Measurements from ENCODE around the gene MEN1. TPM values are rescaled to one million over a fixed set of nuclear protein-coding genes. Genes with fewer than 3 reads are reported as not detected.
"Not testable (repeated sequence)": the region's sequence is repeated elsewhere in the genome, so short reads cannot be mapped to it uniquely, and the experiment has no call there.

The MEN1 gene
- total and polyA plus RNA-seq, 5 donors from 2014 or later: 20.9 to 31.3 (median 24.9) TPM

- ATAC-seq (ENCODE audit: low read depth in 2 of 2) (no peak), DNase-seq (no peak)
- Mint-ChIP-seq H3K4me1 (peaks cover 0 to 82% (median 47%) of the 10 kb centered on the region in 4 donors), H3K27me3 (no peaks in the 10 kb centered on the region), H3K4me3 (peak overlapping the region; percentile 22 to 65 (median 30)), H3K27ac (peak overlapping the region; percentile 36 to 97 (median 54)), H3K36me3 (peaks cover 3% of the 10 kb centered on the region), H3K9me3 (no peaks in the 10 kb centered on the region)
- H3K9me3 ChIP-seq (ENCODE audit: control insufficient read depth in 2 of 2, low read length in 2 of 2): no peaks in the 10 kb centered on the region
- peak overlapping the region; percentile 33 for H3K27ac ChIP-seq (ENCODE audit: insufficient read depth, low read length, poor library complexity, severe bottlenecking)
- H3K36me3 ChIP-seq (ENCODE audit: control insufficient read depth, insufficient read depth, low read length): peaks cover 12% of the 10 kb centered on the region
- H3K4me3 ChIP-seq (ENCODE audit: low read depth, low read length): no peak overlapping the region
- no peaks in the 10 kb centered on the region for H3K27me3 ChIP-seq (ENCODE audit: control insufficient read depth, insufficient read depth, low read length)
- H3K4me1 ChIP-seq (ENCODE audit: control insufficient read depth, insufficient read depth, low read length, poor library complexity, severe bottlenecking): peaks cover 82% of the 10 kb centered on the region
These were observed 39.4 kb upstream of the MEN1 start for GRCh38 chr11:64849598-64850356.

- H3K27ac ChIP-seq (ENCODE audit: insufficient read depth, low read length, poor library complexity, severe bottlenecking): peak overlapping the region; percentile 33
- peaks cover 0 to 76% (median 45%) of the 10 kb centered on the region in 4 donors for H3K4me1 Mint-ChIP-seq
These were observed 38.7 kb upstream of the MEN1 start for GRCh38 chr11:64848826-64849597.

GRCh38 chr11:64848214-64848825 lies 38.0 kb upstream of the MEN1 start:
- Histone ChIP-seq H3K9me3 (ENCODE audit: control insufficient read depth in 2 of 2, low read length in 2 of 2) (no peaks in the 10 kb centered on the region), H3K27ac (ENCODE audit: insufficient read depth, low read length, poor library complexity, severe bottlenecking) (peak overlapping the region; percentile 33), H3K4me1 (ENCODE audit: control insufficient read depth, insufficient read depth, low read length, poor library complexity, severe bottlenecking) (peaks cover 79% of the 10 kb centered on the region), H3K36me3 (ENCODE audit: control insufficient read depth, insufficient read depth, low read length) (no peaks in the 10 kb centered on the region), H3K4me3 (ENCODE audit: low read depth, low read length) (no peak overlapping the region), H3K27me3 (ENCODE audit: control insufficient read depth, insufficient read depth, low read length) (no peaks in the 10 kb centered on the region)
- DNase-seq (no peak), ATAC-seq (ENCODE audit: low read depth in 2 of 2) (no peak)
- peaks cover 4% of the 10 kb centered on the region for H3K27me3 Mint-ChIP-seq
- peaks cover 0 to 75% (median 43%) of the 10 kb centered on the region in 4 donors for H3K4me1 Mint-ChIP-seq
- H3K27ac Mint-ChIP-seq: peak overlapping the region; percentile 54 to 80 (median 66)
- H3K4me3 Mint-ChIP-seq: peak overlapping the region; percentile 31 to 76 (median 58)
- no peaks in the 10 kb centered on the region for H3K9me3 Mint-ChIP-seq
- peaks cover under 1% of the 10 kb centered on the region for H3K36me3 Mint-ChIP-seq

More at GRCh38 chr11:64848826-64849597, 38.7 kb upstream of the MEN1 start:
- peak overlapping the region; percentile 54 to 80 (median 66) for H3K27ac Mint-ChIP-seq
- H3K27me3 Mint-ChIP-seq: peaks cover under 1% of the 10 kb centered on the region
- H3K36me3 Mint-ChIP-seq: peaks cover 3% of the 10 kb centered on the region
- H3K4me3 ChIP-seq (ENCODE audit: low read depth, low read length): no peak overlapping the region
- H3K4me1 ChIP-seq (ENCODE audit: control insufficient read depth, insufficient read depth, low read length, poor library complexity, severe bottlenecking): peaks cover 80% of the 10 kb centered on the region
- ATAC-seq (ENCODE audit: low read depth in 2 of 2): peak; percentile 5 to 12
- DNase-seq: peak in 1 of 3 donors; percentile 73
- H3K9me3 ChIP-seq (ENCODE audit: control insufficient read depth in 2 of 2, low read length in 2 of 2): no peaks in the 10 kb centered on the region
- no peaks in the 10 kb centered on the region for H3K9me3 Mint-ChIP-seq
- peaks cover 4% of the 10 kb centered on the region for H3K36me3 ChIP-seq (ENCODE audit: control insufficient read depth, insufficient read depth, low read length)
- H3K27me3 ChIP-seq (ENCODE audit: control insufficient read depth, insufficient read depth, low read length): no peaks in the 10 kb centered on the region
- peak overlapping the region in 3 of 4 donors; percentile 56 to 76 (median 75) for H3K4me3 Mint-ChIP-seq

- H3K4me1 Mint-ChIP-seq: peaks cover 0 to 66% (median 37%) of the 10 kb centered on the region in 4 donors
- DNase-seq (peak; percentile 86 to 88 (median 88)), ATAC-seq (ENCODE audit: low read depth in 2 of 2) (peak; percentile 65 to 68)
- H3K4me1 ChIP-seq (ENCODE audit: control insufficient read depth, insufficient read depth, low read length, poor library complexity, severe bottlenecking): peaks cover 67% of the 10 kb centered on the region
- H3K4me3 Mint-ChIP-seq: peak overlapping the region; percentile 46 to 93 (median 58)
- peaks cover 4% of the 10 kb centered on the region for H3K27me3 Mint-ChIP-seq
- H3K27ac Mint-ChIP-seq: peak overlapping the region in 1 of 3 donors; percentile 59
- no peaks in the 10 kb centered on the region for H3K27me3 ChIP-seq (ENCODE audit: control insufficient read depth, insufficient read depth, low read length)
- no peaks in the 10 kb centered on the region for H3K9me3 ChIP-seq (ENCODE audit: control insufficient read depth in 2 of 2, low read length in 2 of 2)
- no peaks in the 10 kb centered on the region for H3K9me3 Mint-ChIP-seq
- no peak overlapping the region for H3K4me3 ChIP-seq (ENCODE audit: low read depth, low read length)
- peak overlapping the region; percentile 55 for H3K27ac ChIP-seq (ENCODE audit: insufficient read depth, low read length, poor library complexity, severe bottlenecking)
- no peaks in the 10 kb centered on the region for H3K36me3 Mint-ChIP-seq
- H3K36me3 ChIP-seq (ENCODE audit: control insufficient read depth, insufficient read depth, low read length): no peaks in the 10 kb centered on the region
These were observed 36.8 kb upstream of the MEN1 start for GRCh38 chr11:64846998-64847666.

GRCh38 chr11:64845776-64846129 lies 35.4 kb upstream of the MEN1 start:
- peak overlapping the region in 1 of 4 donors; percentile 19 for H3K4me3 Mint-ChIP-seq
- H3K27ac Mint-ChIP-seq: peak overlapping the region in 1 of 3 donors; percentile 69
- not testable (repeated sequence) for H3K27ac ChIP-seq (ENCODE audit: insufficient read depth, low read length, poor library complexity, severe bottlenecking); H3K36me3 Mint-ChIP-seq; H3K9me3 Mint-ChIP-seq; H3K27me3 ChIP-seq (ENCODE audit: control insufficient read depth, insufficient read depth, low read length); H3K4me3 ChIP-seq (ENCODE audit: low read depth, low read length); H3K27me3 Mint-ChIP-seq; H3K36me3 ChIP-seq (ENCODE audit: control insufficient read depth, insufficient read depth, low read length); ATAC-seq (ENCODE audit: low read depth in 2 of 2); DNase-seq; H3K9me3 ChIP-seq (ENCODE audit: control insufficient read depth in 2 of 2, low read length in 2 of 2)
- peaks cover 0 to 52% (median 26%) of the 10 kb centered on the region in 4 donors for H3K4me1 Mint-ChIP-seq
- H3K4me1 ChIP-seq (ENCODE audit: control insufficient read depth, insufficient read depth, low read length, poor library complexity, severe bottlenecking): peaks cover 53% of the 10 kb centered on the region

GRCh38 chr11:64845129-64845775 lies 34.9 kb upstream of the MEN1 start:
- no peak overlapping the region for H3K4me3 ChIP-seq (ENCODE audit: low read depth, low read length)
- H3K4me1 ChIP-seq (ENCODE audit: control insufficient read depth, insufficient read depth, low read length, poor library complexity, severe bottlenecking): peaks cover 49% of the 10 kb centered on the region
- H3K36me3 ChIP-seq (ENCODE audit: control insufficient read depth, insufficient read depth, low read length): no peaks in the 10 kb centered on the region
- peak overlapping the region; percentile 48 to 85 (median 69) for H3K4me3 Mint-ChIP-seq
- H3K9me3 ChIP-seq (ENCODE audit: control insufficient read depth in 2 of 2, low read length in 2 of 2): no peaks in the 10 kb centered on the region
- no peaks in the 10 kb centered on the region for H3K9me3 Mint-ChIP-seq
- no peaks in the 10 kb centered on the region for H3K27me3 ChIP-seq (ENCODE audit: control insufficient read depth, insufficient read depth, low read length)
- peaks cover 8% of the 10 kb centered on the region for H3K27me3 Mint-ChIP-seq
- peaks cover 0 to 49% (median 24%) of the 10 kb centered on the region in 4 donors for H3K4me1 Mint-ChIP-seq
- DNase-seq (no peak), ATAC-seq (ENCODE audit: low read depth in 2 of 2) (no peak)
- no peaks in the 10 kb centered on the region for H3K36me3 Mint-ChIP-seq
- peak overlapping the region; percentile 71 for H3K27ac ChIP-seq (ENCODE audit: insufficient read depth, low read length, poor library complexity, severe bottlenecking)
- peak overlapping the region in 2 of 3 donors; percentile 69 to 93 for H3K27ac Mint-ChIP-seq

All from CD4-positive, CD25-positive, alpha-beta regulatory T cell (primary cell).